ENCODE results near the gene NME1.
"Not testable (repeated sequence)": the region's sequence is repeated elsewhere in the genome, so short reads cannot be mapped to it uniquely, and the experiment has no call there.

The NME1 gene

GRCh38 chr17:51153210-51154072 lies at the start of gene NME1:
Gene NME1 (plus strand): TSS chr17:51153559. CDS start chr17:51155655, 2,096 bp downstream.
- peak; percentile 94 for DNase-seq

- no peak for DNase-seq
These were observed 45.6 kb upstream of the NME1 start for GRCh38 chr17:51107778-51108177.

GRCh38 chr17:51112303-51113222 lies 40.8 kb upstream of the NME1 start:
- DNase-seq = not testable (repeated sequence)

GRCh38 chr17:51115179-51115578 lies 38.2 kb upstream of the NME1 start:
- DNase-seq = no peak

GRCh38 chr17:51118330-51119195 lies 34.8 kb upstream of the NME1 start:
- DNase-seq = no peak

- peak; percentile 34 for DNase-seq
These were observed 33.7 kb upstream of the NME1 start for GRCh38 chr17:51119415-51120356.

GRCh38 chr17:51120357-51120738 lies 33.0 kb upstream of the NME1 start:
- DNase-seq = peak; percentile 41

GRCh38 chr17:51120739-51121619 lies 32.4 kb upstream of the NME1 start, which contains the start of gene SPAG9:
Gene SPAG9 (minus strand): TSS chr17:51120868. CDS start chr17:51120656, 212 bp downstream.
- peak; percentile 89 for DNase-seq

- DNase-seq = peak; percentile 84
These were observed 31.5 kb upstream of the NME1 start for GRCh38 chr17:51121620-51122472.

GRCh38 chr17:51122473-51123115 lies 30.8 kb upstream of the NME1 start:
- DNase-seq = not testable (repeated sequence)

GRCh38 chr17:51124640-51125503 lies 28.5 kb upstream of the NME1 start:
- no peak for DNase-seq

GRCh38 chr17:51128076-51128475 lies 25.3 kb upstream of the NME1 start:
- no peak for DNase-seq

GRCh38 chr17:51132964-51133319 lies 20.4 kb upstream of the NME1 start:
- no peak for DNase-seq

- no peak for DNase-seq
These were observed 20.0 kb upstream of the NME1 start for GRCh38 chr17:51133365-51133764.

GRCh38 chr17:51135956-51136355 lies 17.4 kb upstream of the NME1 start:
- no peak for DNase-seq

- DNase-seq = no peak
These were observed 10.8 kb upstream of the NME1 start for GRCh38 chr17:51142597-51142996.

GRCh38 chr17:51144266-51145022 lies 8.9 kb upstream of the NME1 start:
- DNase-seq = no peak
